OCI-LY7 (cell line): Measurements from ENCODE around the gene ROCK2. TPM values are rescaled to one million over a fixed set of nuclear protein-coding genes. Genes with fewer than 3 reads are reported as not detected.

Experiments
- BruUV-seq: library from RNA; stranded (reverse); fragments of 400-500 nt; replicated peaks from 2 replicates; lab custom pipeline; 2021; lab: Mats Ljungman, UMichigan
- CTCF ChIA-PET: fragments of 300-600 bp; sonication (Branson Sonifier 250); formaldehyde crosslinking; loops from one replicate; lab custom pipeline; 2022; ENCODE audit warnings: antibody characterized with exemption; ENCODE audit not compliant: unreplicated experiment; lab: Charles Lee
- POLR2A ChIA-PET: fragments of 300-600 bp; sonication (Branson Sonifier 250); formaldehyde crosslinking; loops from one replicate; lab custom pipeline; 2022; ENCODE audit warnings: antibody characterized with exemption; lab: Charles Lee
- DNase-seq: peaks from one replicate; pipeline ENCODE4 v3.0.0-alpha.2; 2015; ENCODE audit warnings: low spot score
- H2AFZ ChIP-seq: fragments of 200-600 bp; sonication (generic), shearing (Covaris generic); 2 replicates; pipeline ENCODE4 v1.6.1; 2014; ENCODE audit warnings: mild to moderate bottlenecking, antibody characterized with exemption, low read length, moderate library complexity
- H3K27ac ChIP-seq: fragments of 200-600 bp; sonication (generic); 2 replicates; pipeline ENCODE4 v1.5.1; 2014; ENCODE audit warnings: mixed run types, low read depth, mild to moderate bottlenecking, moderate library complexity, low read length, inconsistent platforms; ENCODE audit not compliant: poor library complexity, severe bottlenecking
- H3K36me3 ChIP-seq: fragments of 200-600 bp; sonication (generic); 2 replicates; pipeline ENCODE4 v1.6.1; 2014; ENCODE audit warnings: mild to moderate bottlenecking, antibody characterized with exemption, low read length, moderate library complexity, mixed read lengths; ENCODE audit not compliant: insufficient read depth
- H3K4me1 ChIP-seq: fragments of 200-600 bp; sonication (generic); 2 replicates; pipeline ENCODE4 v1.5.1; 2014; ENCODE audit warnings: mild to moderate bottlenecking, low read length; ENCODE audit not compliant: insufficient read depth, poor library complexity, severe bottlenecking
- H3K4me2 ChIP-seq: fragments of 200-600 bp; sonication (generic); 2 replicates; pipeline ENCODE4 v1.6.1; 2014; ENCODE audit warnings: mild to moderate bottlenecking, low read length
- H3K4me3 ChIP-seq: fragments of 200-600 bp; sonication (generic); 2 replicates; pipeline ENCODE4 v1.5.1; 2014; ENCODE audit warnings: mild to moderate bottlenecking, low read depth, low read length; ENCODE audit not compliant: poor library complexity, severe bottlenecking
- H3K79me2 ChIP-seq: fragments of 200-600 bp; sonication (generic); 2 replicates; pipeline ENCODE4 v1.6.1; 2016; ENCODE audit warnings: low read depth, mild to moderate bottlenecking, low read length, moderate library complexity, mixed read lengths; ENCODE audit not compliant: insufficient read depth
- H3K9me2 ChIP-seq: fragments of 200-600 bp; sonication (generic); 2 replicates; pipeline ENCODE4 v1.6.1; 2016; ENCODE audit warnings: mild to moderate bottlenecking, low read length, mixed read lengths; ENCODE audit not compliant: insufficient read depth
- H3K9me3 ChIP-seq: fragments of 200-600 bp; sonication (generic); 2 replicates; pipeline ENCODE4 v1.6.1; 2014; ENCODE audit warnings: mild to moderate bottlenecking, mixed run types, low read length, mixed read lengths
- H4K20me1 ChIP-seq: fragments of 200-600 bp; sonication (generic); 2 replicates; pipeline ENCODE4 v1.6.1; 2014; ENCODE audit warnings: mild to moderate bottlenecking, antibody characterized with exemption, low read length, moderate library complexity, mixed read lengths; ENCODE audit not compliant: insufficient read depth
- CTCF ChIP-seq: fragments of 200-600 bp; sonication (generic); conservative IDR thresholded peaks from 2 replicates; pipeline ENCODE4 v1.5.1; 2014; ENCODE audit warnings: mild to moderate bottlenecking, antibody characterized with exemption, low read length, moderate library complexity, mixed read lengths
- EZH2phosphoT487 ChIP-seq: fragments of 200-600 bp; sonication (generic); IDR thresholded peaks from 2 replicates; pipeline ENCODE4 v1.6.1; 2018; ENCODE audit warnings: low read depth, borderline replicate concordance, mild to moderate bottlenecking, mixed run types, antibody characterized with exemption, low read length, moderate library complexity, mixed read lengths
- intact Hi-C: fragments of 100-400 bp; cut with micrococcal nuclease; formaldehyde crosslinking; loops from one replicate; pipeline ENCODE4 v1.10.0; 2022; ENCODE audit not compliant: unreplicated experiment
- total RNA-seq, 2 experiments: library from RNA; depleted of rRNA in 1 of 2; stranded (reverse); fragments of >200 nt in 1 of 2; shearing (Covaris generic) in 1 of 2; gene quantifications; 2 replicates each; pipeline ENCODE4 v1.2.3, GENCODE V29; 2014 to 2022

Gene ROCK2
- total RNA-seq, 2 experiments from 2014 or later = 12.4 to 21.0 TPM

- Histone ChIP-seq H3K4me1 (no peaks in the 10 kb centered on the region), H3K79me2 (peaks cover 14% of the 10 kb centered on the region; the same call in 1 of the 2 replicates), H3K4me3 (no peak overlapping the region), H2AFZ (no peak overlapping the region), H3K4me2 (no peak overlapping the region), H3K27ac (no peak overlapping the region), H4K20me1 (peaks cover 19% of the 10 kb centered on the region; the same call in 1 of the 2 replicates), H3K9me2 (no peaks in the 10 kb centered on the region), H3K36me3 (no peaks in the 10 kb centered on the region), H3K9me3 (no peaks in the 10 kb centered on the region)
- DNase-seq = no peak
- intact Hi-C loops = no loop called here
- BruUV-seq = no TSS peak
- no peak for TF ChIP-seq EZH2phosphoT487
- TF ChIP-seq CTCF = no peak
- POLR2A ChIA-PET = interaction anchor here (1.1 kb wide), 1 partner anchor 9 kb away, joined by 3 read pairs; no protein-coding TSS in a partner anchor
- CTCF ChIA-PET = interaction anchor here (0.5 kb wide), 1 partner anchor 345 kb away, joined by 3 read pairs; no protein-coding TSS in a partner anchor
These were observed 18.3 kb downstream of the ROCK2 start for GRCh38 chr2:11325961-11326676.

- intact Hi-C loops = no loop called here
- Histone ChIP-seq H3K4me3 (no peak overlapping the region), H3K27ac (no peak overlapping the region), H3K4me2 (no peak overlapping the region), H3K9me2 (no peaks in the 10 kb centered on the region), H3K4me1 (no peaks in the 10 kb centered on the region), H3K79me2 (peaks cover 10% of the 10 kb centered on the region; the same call in 1 of the 2 replicates), H4K20me1 (peaks cover 16% of the 10 kb centered on the region; the same call in 1 of the 2 replicates), H3K36me3 (no peaks in the 10 kb centered on the region), H2AFZ (no peak overlapping the region), H3K9me3 (no peaks in the 10 kb centered on the region)
- no peak for TF ChIP-seq CTCF
- TF ChIP-seq EZH2phosphoT487 = no peak
- CTCF ChIA-PET = no interaction called here
- no TSS peak for BruUV-seq
- POLR2A ChIA-PET = interaction anchor here (0.6 to 1.4 kb wide), 2 partner anchors 16 to 444 kb away, joined by 3 to 4 read pairs; no protein-coding TSS in a partner anchor
- no peak for DNase-seq
These were observed 22.6 kb downstream of the ROCK2 start for GRCh38 chr2:11321847-11322246.
